Stimulated activated CD4-positive, alpha-beta T cell treated with anti-CD3 and anti-CD28 coated beads, Interleukin-4, amount 100 ng/mL, for 4 hours (primary cell): Measurements from ENCODE around the gene SERPINA4.
A peak's percentile ranks its signal among the peaks of the same experiment; 100 is the strongest.

Experiments used
- DNase-seq, 2 experiments: peaks; one replicate each; pipeline ENCODE4 v3.0.0-alpha.2; 2020

Gene SERPINA4

GRCh38 chr14:94543449-94544124 lies 17.7 kb upstream of the SERPINA4 start:
- DNase-seq: no peak

DNA sequence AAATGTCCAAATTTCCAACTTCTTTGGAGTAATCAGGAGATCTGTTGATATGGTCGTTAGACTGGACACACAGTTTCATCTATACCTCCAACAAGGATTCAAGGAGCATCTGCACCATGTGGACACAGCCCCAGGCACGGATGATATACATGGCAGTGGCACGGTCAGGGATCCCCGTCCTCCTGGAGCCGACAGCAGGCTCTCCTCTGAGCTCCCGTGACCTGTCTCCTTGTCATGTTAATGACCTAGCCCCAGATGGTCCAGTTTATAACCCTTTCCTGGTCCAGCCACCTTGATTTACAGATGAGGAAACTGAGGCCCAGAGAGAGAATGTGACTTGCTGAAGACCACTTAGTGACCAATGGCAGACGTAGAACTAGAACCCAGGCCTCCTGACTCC lies 16.5 kb upstream of the SERPINA4 start:
- DNase-seq: no peak

DNA sequence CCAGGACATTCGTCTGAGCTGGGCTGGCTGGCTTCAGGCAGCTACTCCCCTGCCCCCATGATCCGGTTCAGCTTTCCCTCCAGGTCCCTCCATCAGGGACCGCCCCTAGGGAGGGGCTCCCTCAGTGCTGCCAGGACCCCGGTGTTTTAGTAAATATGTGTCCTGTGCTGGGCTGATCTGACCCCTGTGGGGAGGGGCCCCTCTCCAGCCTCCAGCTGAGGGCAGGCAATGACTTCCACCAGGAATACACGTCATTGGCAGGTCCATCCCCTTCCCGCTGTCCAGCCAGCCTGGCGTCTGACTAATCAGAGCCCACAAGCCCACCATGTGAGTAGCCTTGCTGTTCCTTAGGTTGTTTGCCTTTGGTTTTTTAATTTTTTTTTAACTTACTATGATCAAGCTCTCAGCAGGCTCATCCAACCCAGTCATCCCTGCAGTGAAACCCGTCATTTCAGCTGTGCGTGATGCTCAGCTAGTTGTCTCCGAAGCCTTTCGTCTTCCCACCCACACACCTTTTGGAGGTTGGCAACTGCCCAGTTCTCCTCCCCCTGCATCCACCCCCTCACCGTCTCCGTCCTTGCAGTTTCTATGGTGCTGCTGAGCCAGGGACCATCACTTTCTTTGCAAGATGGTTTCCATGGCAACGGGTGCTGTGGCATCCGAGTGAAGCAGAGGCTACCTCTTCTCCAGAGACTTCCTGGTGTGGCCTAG lies 16.0 kb upstream of the SERPINA4 start:
- no peak for DNase-seq

DNA sequence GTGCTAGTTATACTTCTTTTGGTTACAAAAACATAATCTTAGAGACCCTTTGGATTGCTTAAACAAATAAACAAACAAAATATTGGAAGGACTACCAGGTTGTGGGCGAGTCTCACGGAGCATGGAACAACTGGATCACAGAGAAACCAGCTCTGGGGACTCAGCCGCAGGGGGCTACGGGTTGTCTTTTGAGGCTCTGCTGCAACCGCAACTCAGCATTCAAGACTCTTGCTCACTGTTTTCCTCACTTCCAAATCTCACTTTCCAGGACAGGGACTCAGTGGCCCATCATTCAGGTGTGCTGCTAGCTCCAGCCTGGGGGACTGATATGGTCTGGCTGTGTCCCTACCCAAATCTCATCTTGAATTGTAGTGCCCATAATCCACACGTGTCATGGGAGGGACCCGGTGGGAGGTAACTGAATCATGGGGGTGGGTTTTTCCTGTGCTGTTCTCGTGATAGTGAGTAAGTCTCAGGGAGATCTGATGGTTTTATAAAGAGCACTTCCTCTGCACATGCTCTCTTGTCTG lies 14.0 kb upstream of the SERPINA4 start:
- DNase-seq: no peak

- no peak for DNase-seq
These were observed 13.5 kb upstream of the SERPINA4 start for GRCh38 chr14:94547726-94548125.

DNA sequence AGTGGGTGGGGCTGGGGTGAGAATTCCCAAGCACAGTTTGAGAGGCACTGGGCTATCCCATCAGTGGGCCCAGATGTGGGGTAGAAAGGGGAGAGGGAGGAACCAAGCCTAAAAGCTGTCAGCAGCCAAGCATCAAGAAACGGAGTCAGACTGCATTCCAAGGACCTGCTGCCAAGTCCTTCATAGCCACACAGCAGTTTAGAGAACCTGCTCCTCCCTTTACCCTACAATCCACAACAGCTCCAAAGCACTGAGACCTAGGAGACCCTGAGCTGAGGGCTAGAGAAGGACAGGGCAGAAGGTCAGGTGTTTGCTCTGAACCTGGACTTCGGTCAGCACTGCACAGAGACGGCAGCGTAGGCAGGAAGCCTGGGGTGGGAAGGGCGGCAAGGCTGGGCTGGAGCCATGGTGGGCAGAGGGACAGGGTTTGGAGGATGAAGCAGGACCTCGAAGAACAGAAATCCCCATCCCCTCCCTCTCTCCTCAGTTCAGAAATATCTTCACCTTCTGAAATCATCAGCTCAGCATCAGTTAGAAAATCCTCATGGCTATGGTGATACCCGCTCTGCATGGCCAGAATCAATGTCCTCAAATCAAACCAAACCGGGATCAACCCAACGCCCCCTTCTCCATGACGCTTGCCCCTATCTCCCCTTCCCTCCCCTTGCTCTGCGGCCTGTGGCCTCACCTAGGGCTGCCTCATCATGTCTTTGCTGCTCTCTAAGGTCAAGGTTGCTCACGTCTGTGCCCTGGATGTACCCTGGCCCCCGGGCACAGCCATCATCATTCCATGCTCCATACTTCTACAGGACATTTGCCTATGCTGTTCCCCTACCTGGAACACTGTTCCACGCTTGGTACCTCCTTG lies 12.9 kb upstream of the SERPINA4 start:
- DNase-seq: no peak

DNA sequence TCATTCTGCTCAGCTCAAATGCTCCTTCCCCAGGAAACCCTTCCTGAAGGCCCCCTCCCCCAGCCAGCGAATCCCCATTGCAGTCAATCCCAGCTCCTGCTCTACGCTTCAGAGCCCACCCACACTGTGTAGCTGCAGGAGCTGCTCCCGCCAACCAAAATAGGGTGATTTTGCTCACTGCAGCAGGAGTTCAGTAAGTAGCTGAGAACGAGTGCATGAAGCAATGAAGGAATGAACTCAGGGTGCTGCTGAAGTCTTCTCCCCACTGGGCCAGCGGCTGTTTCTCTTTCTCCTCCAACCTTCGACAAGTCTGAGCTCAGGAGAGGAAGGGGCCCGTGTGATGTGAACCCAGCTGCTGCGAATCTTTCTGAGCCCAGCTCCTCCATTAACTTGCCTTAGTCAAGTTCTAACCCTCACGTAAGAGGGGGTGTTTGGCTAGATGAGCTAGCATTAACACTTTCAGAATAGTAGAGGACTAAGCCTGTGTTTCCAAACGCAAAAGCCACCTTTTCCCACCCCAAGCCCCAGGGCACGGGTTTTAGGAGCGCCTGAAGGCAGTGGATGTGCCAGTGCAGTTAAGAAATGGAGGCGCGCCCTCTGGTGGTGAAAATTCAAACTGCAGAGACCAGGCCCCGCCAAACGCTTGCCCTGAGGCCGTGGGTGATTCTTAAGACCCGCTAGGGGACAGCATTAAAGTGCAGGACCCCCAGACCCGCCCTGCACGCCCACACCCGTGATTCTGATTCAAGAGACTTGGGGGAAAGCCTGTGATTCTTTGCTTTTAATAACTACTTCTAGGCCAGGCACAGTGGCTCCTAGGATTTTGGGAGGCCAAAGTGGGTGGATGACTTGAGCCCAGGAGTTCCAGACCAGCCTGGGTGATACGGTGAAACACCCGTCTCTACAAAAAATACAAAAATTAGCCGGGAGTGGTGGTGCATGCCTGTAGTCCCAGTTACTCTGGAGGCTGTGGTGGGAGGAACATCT lies 11.9 kb upstream of the SERPINA4 start:
- DNase-seq: peak in 1 of 2 experiments; percentile 64

DNA sequence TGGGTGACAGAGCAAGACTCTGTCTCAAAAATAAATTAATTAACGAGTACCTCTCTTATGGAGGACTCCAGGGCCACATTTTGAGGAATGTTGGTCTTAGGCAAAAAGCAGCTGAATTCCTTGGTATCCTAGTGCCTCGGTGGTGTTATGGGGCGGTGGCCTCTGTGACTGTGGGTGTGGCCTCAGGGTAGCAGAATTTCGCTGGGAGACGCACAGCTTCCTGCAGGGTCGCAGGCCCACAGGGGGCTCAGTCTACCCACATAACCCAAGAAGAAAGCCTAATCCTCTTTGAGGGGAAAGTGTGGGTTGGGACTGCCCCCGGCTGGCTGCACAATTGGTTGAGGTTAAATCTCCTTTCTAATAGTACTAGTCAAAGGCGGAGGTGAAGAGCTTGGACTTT lies 11.2 kb upstream of the SERPINA4 start:
- no peak for DNase-seq

GRCh38 chr14:94555991-94556390 lies 5.3 kb upstream of the SERPINA4 start:
- no peak for DNase-seq

GRCh38 chr14:94557327-94557726 lies 3.9 kb upstream of the SERPINA4 start:
- no peak for DNase-seq

DNA sequence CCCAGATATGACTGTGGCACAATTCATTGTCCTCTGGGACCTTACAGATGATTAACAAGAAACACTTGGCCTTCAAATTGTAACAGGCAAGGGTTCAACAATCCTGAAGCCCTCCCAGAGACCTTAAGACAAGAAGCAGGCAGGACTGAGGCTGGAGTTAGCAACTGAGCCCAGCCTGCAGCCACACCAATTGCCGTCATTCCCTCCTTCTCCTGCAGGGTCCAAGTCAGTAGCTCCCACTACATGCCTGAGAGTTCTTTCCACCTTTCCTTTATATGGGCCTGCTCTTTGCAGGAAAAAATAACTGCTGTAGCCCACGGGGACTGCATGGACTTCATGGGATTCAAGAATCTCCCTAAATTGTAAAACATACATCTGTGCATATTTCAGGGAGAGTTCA lies 2.4 kb upstream of the SERPINA4 start:
- DNase-seq: no peak

GRCh38 chr14:94559638-94560290 lies 1.5 kb upstream of the SERPINA4 start:
- no peak for DNase-seq

GRCh38 chr14:94560291-94560665 lies 964 bp upstream of the SERPINA4 start:
- no peak for DNase-seq

DNA sequence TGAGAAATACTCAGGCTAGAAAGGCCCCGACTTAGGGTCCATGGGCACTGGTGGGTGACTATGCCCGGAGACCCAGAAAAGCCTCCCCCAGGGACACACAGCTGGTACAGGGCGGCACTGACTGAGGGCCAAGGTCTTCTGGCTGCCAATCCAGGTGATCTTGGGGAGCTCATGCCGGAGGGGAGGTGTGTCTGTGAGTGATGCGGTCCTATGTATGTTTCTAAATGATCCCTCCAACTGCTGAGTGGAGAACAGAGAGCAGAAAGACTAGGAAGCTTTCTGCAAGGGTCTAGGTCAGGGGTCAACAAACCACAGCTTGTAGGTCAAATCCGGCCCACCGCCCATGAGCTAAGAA lies 391 bp downstream of the SERPINA4 start:
- DNase-seq: no peak

DNA sequence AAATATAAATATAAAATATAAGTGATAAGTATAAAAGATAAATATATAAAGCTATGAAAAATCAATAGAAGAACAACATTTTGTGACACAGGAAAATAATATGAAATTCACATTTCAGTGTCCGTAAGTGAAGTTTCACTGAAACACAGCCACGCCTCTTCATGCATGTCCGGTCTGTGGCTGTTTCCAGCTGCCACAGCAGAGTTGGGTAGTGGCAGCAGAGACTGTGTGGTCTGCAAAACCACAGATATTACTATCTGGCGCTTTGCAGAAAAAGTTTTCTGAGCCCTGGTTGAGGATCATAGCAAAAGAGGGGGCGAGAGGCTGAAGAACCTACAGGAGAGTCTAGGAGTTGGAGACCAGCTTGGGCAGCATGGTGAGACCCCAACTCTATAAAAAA lies 780 bp downstream of the SERPINA4 start:
- no peak for DNase-seq

- DNase-seq: no peak
These were observed 2.0 kb downstream of the SERPINA4 start for GRCh38 chr14:94562941-94563883.

- DNase-seq: no peak
These were observed 3.1 kb downstream of the SERPINA4 start for GRCh38 chr14:94564381-94564780.

DNA sequence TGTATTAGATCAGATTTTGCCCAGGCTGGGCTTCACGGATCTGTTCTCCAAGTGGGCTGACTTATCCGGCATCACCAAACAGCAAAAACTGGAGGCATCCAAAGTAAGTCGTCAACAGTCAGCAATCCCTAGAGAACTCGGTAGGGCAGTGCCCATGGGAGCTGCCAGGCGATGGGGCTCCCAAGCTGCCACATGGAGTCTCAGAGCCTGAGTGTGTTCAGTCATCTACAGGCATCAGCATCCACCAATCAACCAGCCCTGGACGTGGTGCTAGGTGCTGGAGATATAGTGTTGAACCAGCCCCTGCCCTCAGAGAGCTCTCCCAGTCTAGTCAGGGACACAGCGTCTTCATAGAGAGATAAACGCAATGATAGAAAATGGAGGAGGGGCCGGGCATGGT lies 6.9 kb downstream of the SERPINA4 start:
- DNase-seq: no peak

GRCh38 chr14:94569381-94570001 lies 8.2 kb downstream of the SERPINA4 start:
- DNase-seq: no peak

DNA sequence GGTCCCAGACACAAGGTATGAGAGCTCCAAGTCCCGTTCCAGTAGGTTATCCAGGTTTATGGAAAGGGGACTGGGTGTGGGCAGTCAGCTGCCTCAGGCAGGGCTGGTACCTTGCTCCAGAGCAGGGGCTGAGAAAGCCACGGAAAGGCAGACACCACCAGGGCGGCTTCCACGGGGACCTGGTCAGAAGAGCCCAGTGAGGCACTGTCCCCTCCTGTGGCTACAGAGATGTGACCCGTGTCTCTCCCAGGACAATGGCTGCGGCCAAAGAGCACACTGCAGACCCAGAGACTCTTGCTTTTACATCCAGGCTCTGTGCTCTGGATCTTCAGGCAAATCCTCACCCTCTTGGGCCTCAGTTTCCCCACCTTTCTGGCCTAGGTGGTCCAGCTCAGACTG lies 8.8 kb downstream of the SERPINA4 start:
- DNase-seq: no peak
